GM21515 (cell line): ENCODE measurements around the gene CCT2.

ENCODE experiments used
- ATAC-seq: cut with Tn5 transposase; IDR thresholded peaks from one replicate; pipeline ENCODE4 v1.9.1; 2021; ENCODE audit not compliant: unreplicated experiment

CCT2 gene

GRCh38 chr12:69641546-69641945 lies 56.3 kb downstream of the CCT2 start:
- ATAC-seq, result no peak

- ATAC-seq, result no peak
Measured at GRCh38 chr12:69642531-69642930, 57.3 kb downstream of the CCT2 start.

- no peak for ATAC-seq
Measured at GRCh38 chr12:69644511-69644910, 59.3 kb downstream of the CCT2 start.

- ATAC-seq, result no peak
Measured at GRCh38 chr12:69645031-69645430, 59.8 kb downstream of the CCT2 start.

GRCh38 chr12:69647178-69647577 lies 61.9 kb downstream of the CCT2 start:
- no peak for ATAC-seq

- ATAC-seq, result no peak
Measured at GRCh38 chr12:69648476-69648875, 63.2 kb downstream of the CCT2 start.

- no peak for ATAC-seq
Measured at GRCh38 chr12:69649529-69649928, 64.3 kb downstream of the CCT2 start.
